ENCODE data around the gene ADSS2.

ADSS2 gene

DNA sequence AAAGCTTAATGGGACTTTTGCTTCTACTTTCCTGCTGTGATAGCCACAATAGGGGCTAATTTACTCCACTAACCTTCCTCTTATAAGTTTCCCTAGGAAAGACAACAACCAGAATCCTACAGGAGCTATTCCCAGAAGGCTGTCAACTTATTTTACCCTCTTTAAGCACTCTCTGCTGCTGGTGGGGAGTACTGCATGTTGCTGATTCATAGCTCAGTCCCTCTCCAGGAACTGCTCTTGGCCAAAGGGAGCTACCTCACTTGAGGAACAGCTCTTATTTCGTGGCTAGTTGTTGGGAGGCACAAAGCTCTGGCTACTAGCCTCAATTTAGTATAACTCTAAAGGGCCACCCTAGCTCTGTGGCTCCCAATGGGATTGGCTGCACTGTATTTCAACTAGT, 37.2 kb downstream of the ADSS2 start:
- TF ChIP-seq SPI1 (IDR thresholded peaks at IDR 0.05; ENCODE audit: borderline replicate concordance, low read depth): no peak
- H3K27ac ChIP-seq (replicated peaks): no peak overlapping the region
- no peak overlapping the region for H3K4me3 ChIP-seq (replicated peaks; ENCODE audit: insufficient read depth, low read length)
- no peak for DNase-seq (ENCODE audit: low read depth in 1 of 2, low spot score in 1 of 2)
- H3K27me3 ChIP-seq (ENCODE audit: insufficient read depth, poor library complexity, severe bottlenecking): no peaks in the 10 kb centered on the region

DNA sequence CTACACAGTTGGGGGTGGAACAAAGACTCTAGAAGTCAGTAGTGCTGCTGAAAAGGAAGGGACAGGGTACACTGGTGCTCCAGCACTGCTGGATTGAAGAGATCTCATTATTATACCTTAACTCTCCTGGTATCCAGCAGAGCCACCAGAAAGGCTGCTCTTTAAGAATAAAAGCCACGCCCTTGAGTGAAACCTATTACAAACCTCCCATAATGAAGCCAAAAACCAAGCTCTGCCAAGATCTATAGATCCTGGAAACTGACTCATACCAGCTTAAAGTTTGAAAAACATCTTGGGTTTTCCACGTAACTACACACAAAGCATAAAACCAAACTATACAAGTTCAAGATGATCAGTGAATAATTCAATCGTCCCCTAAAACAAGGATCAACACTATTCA, 38.0 kb downstream of the ADSS2 start:
- TF ChIP-seq POLR2AphosphoS5 (IDR thresholded peaks at IDR 0.05; ENCODE audit: low read depth): no peak
- TF ChIP-seq GABPA (IDR thresholded peaks at IDR 0.05; ENCODE audit: low read depth): no peak
- TF ChIP-seq, protein P1, sequence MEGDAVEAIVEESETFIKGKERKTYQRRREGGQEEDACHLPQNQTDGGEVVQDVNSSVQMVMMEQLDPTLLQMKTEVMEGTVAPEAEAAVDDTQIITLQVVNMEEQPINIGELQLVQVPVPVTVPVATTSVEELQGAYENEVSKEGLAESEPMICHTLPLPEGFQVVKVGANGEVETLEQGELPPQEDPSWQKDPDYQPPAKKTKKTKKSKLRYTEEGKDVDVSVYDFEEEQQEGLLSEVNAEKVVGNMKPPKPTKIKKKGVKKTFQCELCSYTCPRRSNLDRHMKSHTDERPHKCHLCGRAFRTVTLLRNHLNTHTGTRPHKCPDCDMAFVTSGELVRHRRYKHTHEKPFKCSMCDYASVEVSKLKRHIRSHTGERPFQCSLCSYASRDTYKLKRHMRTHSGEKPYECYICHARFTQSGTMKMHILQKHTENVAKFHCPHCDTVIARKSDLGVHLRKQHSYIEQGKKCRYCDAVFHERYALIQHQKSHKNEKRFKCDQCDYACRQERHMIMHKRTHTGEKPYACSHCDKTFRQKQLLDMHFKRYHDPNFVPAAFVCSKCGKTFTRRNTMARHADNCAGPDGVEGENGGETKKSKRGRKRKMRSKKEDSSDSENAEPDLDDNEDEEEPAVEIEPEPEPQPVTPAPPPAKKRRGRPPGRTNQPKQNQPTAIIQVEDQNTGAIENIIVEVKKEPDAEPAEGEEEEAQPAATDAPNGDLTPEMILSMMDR (IDR thresholded peaks at IDR 0.05; ENCODE audit: insufficient read depth, low read length): no peak
- TF ChIP-seq, protein P2, sequence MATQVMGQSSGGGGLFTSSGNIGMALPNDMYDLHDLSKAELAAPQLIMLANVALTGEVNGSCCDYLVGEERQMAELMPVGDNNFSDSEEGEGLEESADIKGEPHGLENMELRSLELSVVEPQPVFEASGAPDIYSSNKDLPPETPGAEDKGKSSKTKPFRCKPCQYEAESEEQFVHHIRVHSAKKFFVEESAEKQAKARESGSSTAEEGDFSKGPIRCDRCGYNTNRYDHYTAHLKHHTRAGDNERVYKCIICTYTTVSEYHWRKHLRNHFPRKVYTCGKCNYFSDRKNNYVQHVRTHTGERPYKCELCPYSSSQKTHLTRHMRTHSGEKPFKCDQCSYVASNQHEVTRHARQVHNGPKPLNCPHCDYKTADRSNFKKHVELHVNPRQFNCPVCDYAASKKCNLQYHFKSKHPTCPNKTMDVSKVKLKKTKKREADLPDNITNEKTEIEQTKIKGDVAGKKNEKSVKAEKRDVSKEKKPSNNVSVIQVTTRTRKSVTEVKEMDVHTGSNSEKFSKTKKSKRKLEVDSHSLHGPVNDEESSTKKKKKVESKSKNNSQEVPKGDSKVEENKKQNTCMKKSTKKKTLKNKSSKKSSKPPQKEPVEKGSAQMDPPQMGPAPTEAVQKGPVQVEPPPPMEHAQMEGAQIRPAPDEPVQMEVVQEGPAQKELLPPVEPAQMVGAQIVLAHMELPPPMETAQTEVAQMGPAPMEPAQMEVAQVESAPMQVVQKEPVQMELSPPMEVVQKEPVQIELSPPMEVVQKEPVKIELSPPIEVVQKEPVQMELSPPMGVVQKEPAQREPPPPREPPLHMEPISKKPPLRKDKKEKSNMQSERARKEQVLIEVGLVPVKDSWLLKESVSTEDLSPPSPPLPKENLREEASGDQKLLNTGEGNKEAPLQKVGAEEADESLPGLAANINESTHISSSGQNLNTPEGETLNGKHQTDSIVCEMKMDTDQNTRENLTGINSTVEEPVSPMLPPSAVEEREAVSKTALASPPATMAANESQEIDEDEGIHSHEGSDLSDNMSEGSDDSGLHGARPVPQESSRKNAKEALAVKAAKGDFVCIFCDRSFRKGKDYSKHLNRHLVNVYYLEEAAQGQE (IDR thresholded peaks at IDR 0.05; ENCODE audit: insufficient replicate concordance, low read depth): no peak
- no peak for TF ChIP-seq SPI1 (IDR thresholded peaks at IDR 0.05; ENCODE audit: borderline replicate concordance, low read depth)

DNA sequence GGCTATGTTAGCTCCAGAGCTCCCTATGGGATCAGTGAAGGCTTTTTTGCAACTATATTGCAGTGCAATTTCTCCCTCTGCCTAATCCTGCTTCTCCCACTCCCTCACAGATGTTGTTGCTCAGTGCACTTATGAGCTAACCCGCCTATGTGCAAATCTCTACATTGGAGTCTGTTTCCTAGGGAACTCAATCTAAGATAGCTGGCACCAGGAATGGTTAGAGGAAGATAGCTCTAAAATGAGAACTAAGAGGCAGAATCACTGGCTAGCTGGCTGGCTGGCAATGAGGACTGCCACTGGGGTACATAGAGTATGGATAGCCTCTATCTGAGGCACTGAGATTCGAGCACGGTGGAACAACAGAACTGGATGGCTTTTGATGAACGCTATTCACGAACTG, 39.5 kb downstream of the ADSS2 start:
- no peaks in the 10 kb centered on the region for H3K27me3 ChIP-seq (ENCODE audit: insufficient read depth, poor library complexity, severe bottlenecking)
- H3K4me3 ChIP-seq (replicated peaks; ENCODE audit: insufficient read depth, low read length): no peak overlapping the region
- no peak for DNase-seq (ENCODE audit: low read depth in 1 of 2, low spot score in 1 of 2)
- TF ChIP-seq, protein P1 (IDR thresholded peaks at IDR 0.05; ENCODE audit: insufficient read depth, low read length): no peak
- TF ChIP-seq POLR2AphosphoS5 (IDR thresholded peaks at IDR 0.05; ENCODE audit: low read depth) (no peak), GABPA (IDR thresholded peaks at IDR 0.05; ENCODE audit: low read depth) (no peak), SPI1 (IDR thresholded peaks at IDR 0.05; ENCODE audit: borderline replicate concordance, low read depth) (no peak)
- TF ChIP-seq, protein P2 (IDR thresholded peaks at IDR 0.05; ENCODE audit: insufficient replicate concordance, low read depth): no peak
- no peak overlapping the region for H3K27ac ChIP-seq (replicated peaks)

More for the DNA sequence above, 38.0 kb downstream of the ADSS2 start:
- Histone ChIP-seq H3K4me3 (replicated peaks; ENCODE audit: insufficient read depth, low read length) (no peak overlapping the region), H3K27ac (replicated peaks) (no peak overlapping the region), H3K27me3 (ENCODE audit: insufficient read depth, poor library complexity, severe bottlenecking) (no peaks in the 10 kb centered on the region)
- DNase-seq (ENCODE audit: low read depth in 1 of 2, low spot score in 1 of 2): no peak

DNA sequence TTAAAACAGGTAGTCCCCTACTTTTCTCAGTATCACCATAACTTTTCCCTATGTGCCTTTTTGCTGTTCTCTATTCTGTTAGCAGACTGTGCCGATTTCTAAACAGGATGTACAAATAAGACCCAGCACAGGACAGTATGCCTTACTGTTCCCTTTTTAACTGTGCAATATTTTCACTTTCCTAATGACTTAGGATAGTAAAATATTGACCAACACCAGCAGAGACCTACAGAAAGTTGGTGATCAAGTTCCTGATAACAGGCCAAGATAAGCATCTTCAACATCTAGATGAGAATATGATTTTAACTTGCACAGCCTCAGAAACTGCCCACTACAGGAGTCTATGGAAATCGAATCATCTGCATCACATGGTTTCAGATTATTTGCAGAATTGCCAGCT, 42.0 kb downstream of the ADSS2 start:
- H3K4me3 ChIP-seq (replicated peaks; ENCODE audit: insufficient read depth, low read length): no peak overlapping the region
- peak in 1 of 2 experiments; percentile 26 for DNase-seq (ENCODE audit: low read depth in 1 of 2, low spot score in 1 of 2)
- H3K27ac ChIP-seq (replicated peaks): peak overlapping the region; percentile 54
- H3K27me3 ChIP-seq (ENCODE audit: insufficient read depth, poor library complexity, severe bottlenecking): no peaks in the 10 kb centered on the region
- TF ChIP-seq GABPA (IDR thresholded peaks at IDR 0.05; ENCODE audit: low read depth) (no peak), SPI1 (IDR thresholded peaks at IDR 0.05; ENCODE audit: borderline replicate concordance, low read depth) (peak; percentile 11; the same call in 1 of the 2 replicates), POLR2AphosphoS5 (IDR thresholded peaks at IDR 0.05; ENCODE audit: low read depth) (no peak)
- TF ChIP-seq, protein P2 (IDR thresholded peaks at IDR 0.05; ENCODE audit: insufficient replicate concordance, low read depth): no peak
- TF ChIP-seq, protein P1 (IDR thresholded peaks at IDR 0.05; ENCODE audit: insufficient read depth, low read length): no peak
